PC-3 (cell line): Measurements from ENCODE around the gene PDZD2. TPM values are rescaled to one million over a fixed set of nuclear protein-coding genes. Genes with fewer than 3 reads are reported as not detected.

Experiments used
- ATAC-seq: fragments of 200-7000 bp; cut with Tn5 transposase; 2 replicates; pipeline ENCODE4 v1.9.1; 2020; ENCODE audit warnings: mild to moderate bottlenecking, moderate library complexity
- BruUV-seq: library from RNA; stranded (reverse); fragments of 400-500 nt; replicated peaks from 2 replicates; lab custom pipeline; 2021; lab: Mats Ljungman, UMichigan
- CTCF ChIA-PET: fragments of 300-600 bp; sonication (Branson Sonifier 250); formaldehyde crosslinking; loops from one replicate; lab custom pipeline; 2022; ENCODE audit warnings: antibody characterized with exemption; lab: Charles Lee
- POLR2A ChIA-PET: fragments of 300-600 bp; sonication (Branson Sonifier 250); formaldehyde crosslinking; loops from one replicate; lab custom pipeline; 2022; ENCODE audit warnings: antibody characterized with exemption; ENCODE audit not compliant: unreplicated experiment; lab: Charles Lee
- DNase-seq: peaks from one replicate; pipeline ENCODE4 v3.0.0-alpha.2; 2015
- H2AFZ ChIP-seq: fragments of 300-600 bp; sonication (generic); 2 replicates; pipeline ENCODE4 v1.6.0; 2016; ENCODE audit warnings: antibody characterized with exemption, low read length
- H3F3A ChIP-seq: fragments of 300-600 bp; sonication (generic); one replicate; pipeline ENCODE4 v1.6.0; 2017; ENCODE audit warnings: antibody characterized with exemption, low read length, control low read depth, mild to moderate bottlenecking; ENCODE audit not compliant: unreplicated experiment
- H3K27ac ChIP-seq: fragments of 300-600 bp; sonication (generic); 2 replicates; pipeline ENCODE4 v1.5.1; 2016; ENCODE audit warnings: mild to moderate bottlenecking, low read length
- H3K27me3 ChIP-seq: fragments of 300-600 bp; sonication (generic); 2 replicates; pipeline ENCODE4 v1.6.1; 2016; ENCODE audit warnings: low read length, mixed read lengths
- H3K36me3 ChIP-seq: fragments of 300-600 bp; sonication (generic); 2 replicates; pipeline ENCODE4 v1.6.1; 2016; ENCODE audit warnings: low read depth, mixed run types, low read length, mixed read lengths
- H3K4me1 ChIP-seq: fragments of 300-600 bp; sonication (generic); 2 replicates; pipeline ENCODE4 v1.5.1; 2016; ENCODE audit warnings: low read length; ENCODE audit not compliant: insufficient read depth
- H3K4me2 ChIP-seq: fragments of 300-600 bp; sonication (generic); 2 replicates; pipeline ENCODE4 v1.6.0; 2016; ENCODE audit warnings: low read length
- H3K4me3 ChIP-seq: fragments of 300-600 bp; sonication (generic); 2 replicates; pipeline ENCODE4 v1.5.1; 2016; ENCODE audit warnings: mild to moderate bottlenecking, low read length, mixed read lengths
- H3K79me2 ChIP-seq: fragments of 300-600 bp; sonication (generic); 2 replicates; pipeline ENCODE4 v1.6.1; 2017; ENCODE audit warnings: low read length, mixed read lengths
- H3K9ac ChIP-seq: fragments of 300-600 bp; sonication (generic); 2 replicates; pipeline ENCODE4 v1.6.0; 2016; ENCODE audit warnings: mild to moderate bottlenecking, low read length
- H3K9me2 ChIP-seq: fragments of 300-600 bp; sonication (generic); replicated peaks from 2 replicates; pipeline ENCODE4 v1.6.1; 2016; ENCODE audit warnings: mixed run types, low read length, mixed read lengths
- H3K9me3 ChIP-seq: fragments of 300-600 bp; sonication (generic); 2 replicates; pipeline ENCODE4 v1.6.1; 2016; ENCODE audit warnings: low read length, mixed read lengths
- H4K20me1 ChIP-seq: fragments of 300-600 bp; sonication (generic); 2 replicates; pipeline ENCODE4 v1.6.1; 2016; ENCODE audit warnings: low read length, mixed read lengths
- CTCF ChIP-seq: fragments of 300-600 bp; sonication (generic); conservative IDR thresholded peaks from 2 replicates; pipeline ENCODE4 v1.5.1; 2017; ENCODE audit warnings: antibody characterized with exemption, low read depth, mild to moderate bottlenecking, low read length
- EZH2 ChIP-seq: fragments of 300-600 bp; sonication (generic); IDR thresholded peaks from one replicate; pipeline ENCODE4 v1.6.1; 2017; ENCODE audit warnings: antibody characterized with exemption, mild to moderate bottlenecking, low read length; ENCODE audit not compliant: unreplicated experiment
- EZH2phosphoT487 ChIP-seq: fragments of 300-600 bp; sonication (generic); IDR thresholded peaks from 2 replicates; pipeline ENCODE4 v1.6.1; 2018; ENCODE audit warnings: mild to moderate bottlenecking, antibody characterized with exemption, low read length, borderline replicate concordance
- intact Hi-C: fragments of 100-400 bp; cut with micrococcal nuclease; formaldehyde crosslinking; loops from 2 replicates; pipeline ENCODE4 v1.9.0; 2023
- total RNA-seq: library from RNA; depleted of rRNA; stranded (reverse); fragments of >200 nt; gene quantifications from 2 replicates; pipeline ENCODE4 v1.2.3, GENCODE V29; 2014

The PDZD2 gene
- total RNA-seq, 1 experiment from 2014 or later = 2.0 TPM

GRCh38 chr5:32103521-32103920 is 464.6 kb downstream of the PDZD2 start:
- TF ChIP-seq EZH2phosphoT487 = no peak
- no peak for TF ChIP-seq CTCF
- no peak for TF ChIP-seq EZH2
- no peak for ATAC-seq
- intact Hi-C loops = no loop called here
- Histone ChIP-seq H3K79me2 (no peaks in the 10 kb centered on the region), H3K9ac (no peak overlapping the region), H3K9me3 (no peaks in the 10 kb centered on the region), H3F3A (no peaks in the 10 kb centered on the region), H3K27ac (no peak overlapping the region), H3K27me3 (no peaks in the 10 kb centered on the region), H3K4me2 (no peak overlapping the region), H3K9me2 (no peaks in the 10 kb centered on the region), H3K4me1 (no peaks in the 10 kb centered on the region), H4K20me1 (no peaks in the 10 kb centered on the region), H3K36me3 (peaks cover 16% of the 10 kb centered on the region; the same call in 1 of the 2 replicates), H2AFZ (no peak overlapping the region), H3K4me3 (no peak overlapping the region)
- no peak for DNase-seq
- no TSS peak for BruUV-seq
- CTCF ChIA-PET = no interaction called here
- POLR2A ChIA-PET = no interaction called here

GRCh38 chr5:32107291-32107690 is 468.4 kb downstream of the PDZD2 start:
- H3K9me3 ChIP-seq = no peaks in the 10 kb centered on the region
- no peaks in the 10 kb centered on the region for H3K27me3 ChIP-seq
- no peak overlapping the region for H3K4me2 ChIP-seq
- no peaks in the 10 kb centered on the region for H3K9me2 ChIP-seq
- ATAC-seq = no peak
- H3K4me1 ChIP-seq = no peaks in the 10 kb centered on the region
- H3K4me3 ChIP-seq = no peak overlapping the region
- POLR2A ChIA-PET = no interaction called here
- DNase-seq = no peak
- no peak for TF ChIP-seq CTCF
- TF ChIP-seq EZH2phosphoT487 = no peak
- no peak for TF ChIP-seq EZH2
- no peak overlapping the region for H3K27ac ChIP-seq
- no peak overlapping the region for H3K9ac ChIP-seq
- no peaks in the 10 kb centered on the region for H3K79me2 ChIP-seq
- intact Hi-C loops = no loop called here
- no TSS peak for BruUV-seq
- no peak overlapping the region for H2AFZ ChIP-seq
- CTCF ChIA-PET = no interaction called here
- no peaks in the 10 kb centered on the region for H4K20me1 ChIP-seq
- no peaks in the 10 kb centered on the region for H3F3A ChIP-seq
- H3K36me3 ChIP-seq = peaks cover 35% of the 10 kb centered on the region

- Histone ChIP-seq H3K27me3 (no peaks in the 10 kb centered on the region), H3K4me1 (no peaks in the 10 kb centered on the region), H3K79me2 (no peaks in the 10 kb centered on the region), H3K36me3 (peaks cover 36% of the 10 kb centered on the region), H4K20me1 (no peaks in the 10 kb centered on the region), H3K9ac (no peak overlapping the region), H3F3A (no peaks in the 10 kb centered on the region), H3K9me2 (no peaks in the 10 kb centered on the region), H2AFZ (no peak overlapping the region), H3K4me3 (no peak overlapping the region), H3K9me3 (no peaks in the 10 kb centered on the region), H3K27ac (no peak overlapping the region), H3K4me2 (no peak overlapping the region)
- no peak for TF ChIP-seq EZH2
- ChIA-PET CTCF (no interaction called here), POLR2A (no interaction called here)
- DNase-seq (no peak), ATAC-seq (no peak)
- intact Hi-C loops = no loop called here
- BruUV-seq = no TSS peak
Observed at GRCh38 chr5:32108167-32108566, 469.2 kb downstream of the PDZD2 start.
